VCaP (cell line): ENCODE measurements around the gene UBE4B.
"Not testable (repeated sequence)": the region's sequence is repeated elsewhere in the genome, so short reads cannot be mapped to it uniquely, and the experiment has no call there.

Source experiments
- H3K27ac ChIP-seq: fragments of 450-650 bp; 2 replicates; pipeline ENCODE4 v1.5.1; 2017
- CTCF ChIP-seq: fragments of 450-650 bp; conservative IDR thresholded peaks from 2 replicates; pipeline ENCODE4 v1.5.1; 2017; ENCODE audit warnings: mild to moderate bottlenecking, moderate library complexity

UBE4B gene

DNA sequence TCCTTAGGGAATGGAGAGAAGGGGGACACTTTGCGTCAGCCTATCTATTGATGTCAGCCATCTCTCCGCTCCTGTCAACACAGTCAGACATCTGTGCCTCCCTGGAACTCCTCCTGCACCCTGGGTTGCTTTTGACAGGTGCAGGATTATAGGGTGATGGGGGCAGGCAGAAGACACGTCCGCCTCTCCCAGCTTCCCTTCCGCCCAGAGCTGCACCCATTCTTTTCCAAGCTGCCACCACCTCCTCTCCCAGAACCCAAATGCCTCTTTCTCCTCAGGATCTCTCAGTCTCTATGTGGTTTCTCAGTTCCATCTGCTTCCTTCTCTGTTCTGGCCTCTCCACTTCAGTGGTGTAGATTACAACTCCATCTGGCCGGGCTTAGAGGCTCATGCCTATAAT is 160.5 kb downstream of the UBE4B start:
- TF ChIP-seq CTCF, result no peak
- H3K27ac ChIP-seq, result no peak overlapping the region

- no peak for TF ChIP-seq CTCF
- no peak overlapping the region for H3K27ac ChIP-seq
These were observed 162.8 kb downstream of the UBE4B start for GRCh38 chr1:10195570-10195969.

DNA sequence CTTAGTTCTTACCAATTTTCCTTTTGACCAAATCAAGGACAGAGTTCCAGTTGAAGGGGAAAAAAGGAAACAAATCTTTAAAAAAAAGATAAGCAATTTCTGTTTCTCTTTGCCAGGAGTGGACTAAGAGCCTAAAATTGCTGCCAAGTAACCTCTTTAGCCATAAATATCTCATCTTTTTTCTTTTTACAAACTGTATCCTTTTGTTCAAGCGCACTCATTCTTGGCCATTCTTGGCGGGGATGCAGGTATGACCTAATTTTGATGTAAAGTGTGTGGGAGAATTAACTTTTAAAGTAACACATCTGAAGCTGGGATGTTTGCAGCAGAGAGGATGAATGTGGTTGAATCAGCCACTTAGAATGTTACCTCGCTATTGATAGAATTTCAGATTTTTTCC is 164.2 kb downstream of the UBE4B start:
- TF ChIP-seq CTCF, result no peak
- H3K27ac ChIP-seq, result no peak overlapping the region

DNA sequence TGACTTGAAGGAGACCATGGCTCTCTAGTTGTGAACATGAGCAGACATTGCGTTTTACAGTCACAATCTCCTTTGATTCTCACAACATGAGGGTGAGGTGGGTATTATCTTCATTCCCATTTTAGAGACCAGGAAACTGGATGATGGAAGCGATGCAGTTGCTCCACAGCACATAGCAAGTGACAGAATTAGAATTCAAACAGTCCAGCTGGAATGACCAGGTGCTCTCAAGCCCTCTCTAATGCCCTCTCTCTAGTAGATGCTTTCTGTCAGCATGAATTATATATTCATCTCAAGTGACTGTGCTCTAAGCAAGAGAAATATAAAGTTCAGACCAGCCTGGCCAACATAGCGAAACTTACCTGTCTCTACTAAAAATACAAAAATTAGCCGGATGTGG is 167.9 kb downstream of the UBE4B start:
- H3K27ac ChIP-seq, result no peak overlapping the region
- no peak for TF ChIP-seq CTCF

GRCh38 chr1:10204003-10204642 is 171.4 kb downstream of the UBE4B start:
- no peak for TF ChIP-seq CTCF
- H3K27ac ChIP-seq, result no peak overlapping the region

DNA sequence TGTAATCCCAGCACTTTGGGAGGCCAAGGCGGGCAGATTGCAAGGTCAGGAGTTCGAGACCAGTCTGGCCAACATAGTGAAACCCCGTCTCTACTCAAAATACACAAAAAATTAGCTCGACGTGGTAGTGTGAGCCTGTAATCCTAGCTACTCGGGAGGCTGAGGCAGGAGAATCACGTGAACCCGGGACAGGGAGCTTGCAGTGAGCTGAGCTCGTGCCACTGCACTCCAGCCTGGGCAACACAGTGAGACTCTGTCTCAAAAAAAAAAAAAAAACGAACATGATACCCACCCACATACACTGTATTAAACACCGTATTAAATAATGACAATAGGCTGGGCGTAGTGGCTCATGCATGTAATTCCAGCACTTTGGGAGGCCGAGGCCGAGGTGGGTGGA is 172.4 kb downstream of the UBE4B start:
- H3K27ac ChIP-seq, result not testable (repeated sequence)

GRCh38 chr1:10207810-10208209 is 175.1 kb downstream of the UBE4B start:
- H3K27ac ChIP-seq, result no peak overlapping the region
- no peak for TF ChIP-seq CTCF

DNA sequence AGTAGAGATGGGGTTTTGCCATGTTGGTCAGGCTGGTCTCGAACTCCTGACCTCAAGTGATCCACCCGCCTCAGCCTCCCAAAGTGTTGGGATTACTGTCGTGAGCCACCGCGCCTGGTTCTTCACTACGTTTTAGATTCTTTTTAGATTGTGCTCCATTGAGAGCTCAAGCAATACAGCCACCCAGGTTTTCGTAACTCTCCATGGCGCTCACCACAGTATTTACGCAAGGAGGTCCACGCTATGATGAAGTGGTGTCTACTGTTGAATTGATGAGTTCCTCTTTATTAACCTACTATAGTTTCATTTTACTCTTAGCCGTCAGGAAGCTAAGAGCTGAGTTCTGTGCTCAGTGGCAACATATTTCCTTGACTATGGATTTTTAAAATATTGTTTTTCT is 175.8 kb downstream of the UBE4B start:
- peak overlapping the region; percentile 95; the same call in 1 of the 2 replicates for H3K27ac ChIP-seq
- TF ChIP-seq CTCF, result no peak
